WTC11 (cell line): ENCODE results near the gene LAMP5.

Source experiments
- MXD4 ChIP-seq: fragments of 250-450 bp; sonication (Bioruptor Pico); IDR thresholded peaks from 2 replicates; pipeline ENCODE4 v1.8.0; 2021; ENCODE audit warnings: mild to moderate bottlenecking, moderate library complexity, borderline replicate concordance
- RELA ChIP-seq: sonication (generic); formaldehyde crosslinking; IDR thresholded peaks from 2 replicates; pipeline ENCODE4 v1.8.1; 2022; ENCODE audit warnings: missing genetic modification reagents, mild to moderate bottlenecking, borderline replicate concordance
- SMAD3 ChIP-seq: sonication (generic); formaldehyde crosslinking; IDR thresholded peaks from 2 replicates; pipeline ENCODE4 v1.8.0; 2022; ENCODE audit warnings: missing genetic modification reagents, mild to moderate bottlenecking, borderline replicate concordance
- SMAD4 ChIP-seq: sonication (generic); formaldehyde crosslinking; IDR thresholded peaks from 2 replicates; pipeline ENCODE4 v1.8.0; 2022; ENCODE audit warnings: mild to moderate bottlenecking, missing genetic modification reagents
- SOX15 ChIP-seq: fragments of 250-450 bp; sonication (Bioruptor Pico); IDR thresholded peaks from 2 replicates; pipeline ENCODE4 v1.9.0; 2021; ENCODE audit warnings: mild to moderate bottlenecking
- TEAD1 ChIP-seq: sonication (generic); formaldehyde crosslinking; IDR thresholded peaks from 2 replicates; pipeline ENCODE4 v1.8.0; 2022; ENCODE audit warnings: mild to moderate bottlenecking, missing genetic modification reagents
- TF ChIP-seq, protein P1 (sequence below): sonication (generic); formaldehyde crosslinking; IDR thresholded peaks from 2 replicates; pipeline ENCODE4 v1.8.1; 2023; ENCODE audit warnings: mild to moderate bottlenecking, missing genetic modification reagents
- TF ChIP-seq, protein P2 (sequence below): sonication (generic); formaldehyde crosslinking; IDR thresholded peaks from 2 replicates; pipeline ENCODE4 v1.8.0; 2022; ENCODE audit warnings: mild to moderate bottlenecking, missing genetic modification reagents
- TF ChIP-seq, protein P3 (sequence below): sonication (generic); formaldehyde crosslinking; IDR thresholded peaks from 2 replicates; pipeline ENCODE4 v1.8.1; 2022; ENCODE audit warnings: mild to moderate bottlenecking, missing genetic modification reagents, moderate library complexity, borderline replicate concordance
- TF ChIP-seq, protein P4 (sequence below): fragments of 200-600 bp; IDR thresholded peaks from 2 replicates; pipeline ENCODE4 v1.8.0; 2022; ENCODE audit warnings: antibody characterized with exemption

DNA sequence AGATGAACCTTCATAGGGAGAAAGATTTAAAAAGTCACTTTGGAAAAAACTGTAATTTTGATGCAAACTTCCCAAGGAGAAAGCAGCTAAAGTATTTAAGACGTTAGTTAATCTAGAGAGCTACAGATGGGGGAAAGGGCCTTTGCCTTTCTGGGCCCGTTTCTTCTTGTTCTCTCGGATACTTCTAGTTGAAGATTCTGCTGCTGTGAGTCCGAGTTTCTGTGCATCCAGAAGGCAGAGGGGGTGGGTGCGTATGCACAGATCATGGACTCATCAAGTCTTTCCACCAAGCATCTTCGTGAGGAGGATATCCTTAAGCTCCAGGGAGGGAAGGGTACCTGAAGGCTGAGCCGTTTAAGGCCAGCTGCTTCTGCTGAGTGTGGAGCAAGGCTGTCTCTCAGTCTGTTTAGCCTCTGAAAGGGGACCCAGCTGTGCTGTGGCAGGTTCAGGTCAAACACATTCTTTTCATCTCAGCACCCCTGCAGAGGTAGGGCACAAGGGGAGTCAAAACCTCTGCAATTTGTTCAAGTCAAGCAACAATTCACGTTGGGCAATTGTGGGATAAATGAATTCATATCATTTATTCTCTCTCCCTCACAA is 4.3 kb downstream of the LAMP5 start:
- TF ChIP-seq, protein P1, sequence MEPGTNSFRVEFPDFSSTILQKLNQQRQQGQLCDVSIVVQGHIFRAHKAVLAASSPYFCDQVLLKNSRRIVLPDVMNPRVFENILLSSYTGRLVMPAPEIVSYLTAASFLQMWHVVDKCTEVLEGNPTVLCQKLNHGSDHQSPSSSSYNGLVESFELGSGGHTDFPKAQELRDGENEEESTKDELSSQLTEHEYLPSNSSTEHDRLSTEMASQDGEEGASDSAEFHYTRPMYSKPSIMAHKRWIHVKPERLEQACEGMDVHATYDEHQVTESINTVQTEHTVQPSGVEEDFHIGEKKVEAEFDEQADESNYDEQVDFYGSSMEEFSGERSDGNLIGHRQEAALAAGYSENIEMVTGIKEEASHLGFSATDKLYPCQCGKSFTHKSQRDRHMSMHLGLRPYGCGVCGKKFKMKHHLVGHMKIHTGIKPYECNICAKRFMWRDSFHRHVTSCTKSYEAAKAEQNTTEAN (CRISPR knock-in tag), result no peak
- TF ChIP-seq RELA (CRISPR knock-in tag) (no peak), TEAD1 (CRISPR knock-in tag) (peak; percentile 67; the same call in 1 of the 2 replicates), SMAD4 (CRISPR knock-in tag) (no peak), MXD4 (CRISPR knock-in tag) (no peak), SOX15 (no peak), SMAD3 (no peak)
- TF ChIP-seq, protein P2, sequence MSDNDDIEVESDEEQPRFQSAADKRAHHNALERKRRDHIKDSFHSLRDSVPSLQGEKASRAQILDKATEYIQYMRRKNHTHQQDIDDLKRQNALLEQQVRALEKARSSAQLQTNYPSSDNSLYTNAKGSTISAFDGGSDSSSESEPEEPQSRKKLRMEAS (CRISPR knock-in tag), result no peak
- TF ChIP-seq, protein P3, sequence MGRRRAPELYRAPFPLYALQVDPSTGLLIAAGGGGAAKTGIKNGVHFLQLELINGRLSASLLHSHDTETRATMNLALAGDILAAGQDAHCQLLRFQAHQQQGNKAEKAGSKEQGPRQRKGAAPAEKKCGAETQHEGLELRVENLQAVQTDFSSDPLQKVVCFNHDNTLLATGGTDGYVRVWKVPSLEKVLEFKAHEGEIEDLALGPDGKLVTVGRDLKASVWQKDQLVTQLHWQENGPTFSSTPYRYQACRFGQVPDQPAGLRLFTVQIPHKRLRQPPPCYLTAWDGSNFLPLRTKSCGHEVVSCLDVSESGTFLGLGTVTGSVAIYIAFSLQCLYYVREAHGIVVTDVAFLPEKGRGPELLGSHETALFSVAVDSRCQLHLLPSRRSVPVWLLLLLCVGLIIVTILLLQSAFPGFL, result no peak
- TF ChIP-seq, protein P4, sequence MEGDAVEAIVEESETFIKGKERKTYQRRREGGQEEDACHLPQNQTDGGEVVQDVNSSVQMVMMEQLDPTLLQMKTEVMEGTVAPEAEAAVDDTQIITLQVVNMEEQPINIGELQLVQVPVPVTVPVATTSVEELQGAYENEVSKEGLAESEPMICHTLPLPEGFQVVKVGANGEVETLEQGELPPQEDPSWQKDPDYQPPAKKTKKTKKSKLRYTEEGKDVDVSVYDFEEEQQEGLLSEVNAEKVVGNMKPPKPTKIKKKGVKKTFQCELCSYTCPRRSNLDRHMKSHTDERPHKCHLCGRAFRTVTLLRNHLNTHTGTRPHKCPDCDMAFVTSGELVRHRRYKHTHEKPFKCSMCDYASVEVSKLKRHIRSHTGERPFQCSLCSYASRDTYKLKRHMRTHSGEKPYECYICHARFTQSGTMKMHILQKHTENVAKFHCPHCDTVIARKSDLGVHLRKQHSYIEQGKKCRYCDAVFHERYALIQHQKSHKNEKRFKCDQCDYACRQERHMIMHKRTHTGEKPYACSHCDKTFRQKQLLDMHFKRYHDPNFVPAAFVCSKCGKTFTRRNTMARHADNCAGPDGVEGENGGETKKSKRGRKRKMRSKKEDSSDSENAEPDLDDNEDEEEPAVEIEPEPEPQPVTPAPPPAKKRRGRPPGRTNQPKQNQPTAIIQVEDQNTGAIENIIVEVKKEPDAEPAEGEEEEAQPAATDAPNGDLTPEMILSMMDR, result no peak
